OCI-LY3 (cell line): Measurements from ENCODE around the gene BORCS6.

Experiments used
- EZH2phosphoT487 ChIP-seq: fragments of 200-600 bp; shearing (Covaris generic); IDR thresholded peaks from 2 replicates; pipeline ENCODE4 v1.6.1; 2018; ENCODE audit warnings: antibody characterized with exemption, mixed run types, low read depth
- TF ChIP-seq, protein P1 (sequence below): fragments of 200-600, 300-600 bp; sonication (generic); IDR thresholded peaks from 2 replicates; pipeline ENCODE4 v1.5.1; 2014; ENCODE audit warnings: antibody characterized with exemption, low read length, low read depth

DNA sequence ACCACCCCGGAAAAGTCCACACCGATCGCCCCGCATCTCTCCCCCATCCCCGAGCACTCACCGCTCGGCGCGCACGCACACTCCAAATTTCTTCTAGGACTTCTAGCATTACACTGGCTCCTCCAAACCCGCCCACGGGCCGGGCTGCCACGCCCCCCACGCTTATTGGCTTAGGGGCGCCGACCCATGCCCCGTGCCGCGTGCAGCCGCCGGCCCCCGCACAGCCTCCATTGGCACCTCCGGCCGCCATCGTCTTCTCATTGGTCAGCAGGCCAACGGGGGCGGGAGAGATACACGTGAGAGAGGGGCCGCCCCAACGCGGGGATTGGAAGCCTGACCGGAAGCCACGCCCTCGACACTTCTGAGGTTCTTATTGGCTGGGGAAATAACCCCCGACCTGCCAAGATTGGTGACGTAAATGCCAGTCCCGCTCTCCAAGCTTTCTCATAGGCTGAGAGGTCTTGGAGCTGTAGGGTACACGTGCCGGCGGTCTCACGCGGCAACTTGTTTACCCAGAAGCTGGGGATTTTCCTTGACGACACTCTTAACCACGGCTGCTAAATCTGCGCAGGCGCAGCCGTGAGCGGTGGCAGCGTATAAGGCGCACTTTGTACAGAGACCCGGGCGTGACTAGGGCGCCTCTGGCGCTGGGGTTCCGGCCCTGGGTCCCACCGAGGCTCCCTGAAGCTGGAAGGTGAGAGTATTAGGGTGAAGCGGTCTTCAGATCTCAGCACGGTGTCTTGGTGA, 33.6 kb downstream of the BORCS6 start:
- TF ChIP-seq, protein P1, sequence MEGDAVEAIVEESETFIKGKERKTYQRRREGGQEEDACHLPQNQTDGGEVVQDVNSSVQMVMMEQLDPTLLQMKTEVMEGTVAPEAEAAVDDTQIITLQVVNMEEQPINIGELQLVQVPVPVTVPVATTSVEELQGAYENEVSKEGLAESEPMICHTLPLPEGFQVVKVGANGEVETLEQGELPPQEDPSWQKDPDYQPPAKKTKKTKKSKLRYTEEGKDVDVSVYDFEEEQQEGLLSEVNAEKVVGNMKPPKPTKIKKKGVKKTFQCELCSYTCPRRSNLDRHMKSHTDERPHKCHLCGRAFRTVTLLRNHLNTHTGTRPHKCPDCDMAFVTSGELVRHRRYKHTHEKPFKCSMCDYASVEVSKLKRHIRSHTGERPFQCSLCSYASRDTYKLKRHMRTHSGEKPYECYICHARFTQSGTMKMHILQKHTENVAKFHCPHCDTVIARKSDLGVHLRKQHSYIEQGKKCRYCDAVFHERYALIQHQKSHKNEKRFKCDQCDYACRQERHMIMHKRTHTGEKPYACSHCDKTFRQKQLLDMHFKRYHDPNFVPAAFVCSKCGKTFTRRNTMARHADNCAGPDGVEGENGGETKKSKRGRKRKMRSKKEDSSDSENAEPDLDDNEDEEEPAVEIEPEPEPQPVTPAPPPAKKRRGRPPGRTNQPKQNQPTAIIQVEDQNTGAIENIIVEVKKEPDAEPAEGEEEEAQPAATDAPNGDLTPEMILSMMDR: no peak
- TF ChIP-seq EZH2phosphoT487: no peak
